Activated CD4-positive, alpha-beta T cell treated with anti-CD3 and anti-CD28 coated beads, Interleukin-2, Interleukin-4, amounts not matched to agents 100 ng/mL and 50 ng/mL, durations not matched to agents 16 hours and 8 hours (primary cell): ENCODE measurements around the gene BARX2.

Experiments
- DNase-seq: peaks from one replicate; pipeline ENCODE4 v3.0.0-alpha.2; 2020; ENCODE audit warnings: low spot score

BARX2 gene

GRCh38 chr11:129440028-129440713, 64.5 kb downstream of the BARX2 start:
- DNase-seq: no peak

DNA sequence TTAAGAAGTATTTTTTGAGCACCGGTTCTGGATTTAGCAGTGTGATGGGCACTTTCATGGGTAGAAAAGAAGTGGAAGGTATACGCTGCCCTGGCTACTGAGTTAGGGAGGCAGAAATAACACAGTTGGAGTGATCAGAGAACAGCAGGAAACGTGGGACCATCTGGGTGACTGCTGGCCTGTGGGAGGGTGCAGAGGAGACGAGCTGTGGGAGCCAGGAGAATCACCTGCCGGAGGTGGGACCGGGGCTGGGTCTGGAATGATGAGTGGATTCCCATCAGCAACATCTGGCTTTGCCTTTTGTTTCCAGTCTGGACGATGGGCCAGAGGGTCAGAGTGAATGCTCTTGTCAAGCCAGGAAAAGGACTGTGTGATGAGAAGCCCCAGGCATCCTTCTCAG, 66.5 kb downstream of the BARX2 start:
- no peak for DNase-seq

- DNase-seq: no peak
Measured at GRCh38 chr11:129443276-129443675, 67.6 kb downstream of the BARX2 start.

- DNase-seq: no peak
Measured at GRCh38 chr11:129444274-129444673, 68.6 kb downstream of the BARX2 start.

DNA sequence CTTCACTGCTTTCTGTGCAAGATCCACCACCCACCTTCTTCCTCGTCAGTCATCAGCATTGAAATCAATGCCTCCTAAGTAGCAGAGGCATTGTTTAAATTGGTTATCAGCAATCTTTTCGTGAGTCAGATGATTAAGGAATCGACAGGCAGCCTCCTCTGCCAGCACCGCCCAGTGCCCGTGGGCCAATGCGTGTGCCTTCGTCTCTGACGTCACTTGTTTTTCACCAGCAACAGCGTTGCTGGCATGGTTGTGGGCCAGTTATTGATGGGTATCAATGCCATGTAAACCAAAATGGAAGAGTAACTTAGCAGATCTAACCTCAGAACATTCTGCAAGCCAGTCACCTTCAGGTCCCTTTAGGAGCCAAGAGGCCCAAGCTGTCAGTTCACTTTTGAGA, 69.6 kb downstream of the BARX2 start:
- DNase-seq: no peak

GRCh38 chr11:129446572-129446971, 70.9 kb downstream of the BARX2 start:
- DNase-seq: no peak

DNA sequence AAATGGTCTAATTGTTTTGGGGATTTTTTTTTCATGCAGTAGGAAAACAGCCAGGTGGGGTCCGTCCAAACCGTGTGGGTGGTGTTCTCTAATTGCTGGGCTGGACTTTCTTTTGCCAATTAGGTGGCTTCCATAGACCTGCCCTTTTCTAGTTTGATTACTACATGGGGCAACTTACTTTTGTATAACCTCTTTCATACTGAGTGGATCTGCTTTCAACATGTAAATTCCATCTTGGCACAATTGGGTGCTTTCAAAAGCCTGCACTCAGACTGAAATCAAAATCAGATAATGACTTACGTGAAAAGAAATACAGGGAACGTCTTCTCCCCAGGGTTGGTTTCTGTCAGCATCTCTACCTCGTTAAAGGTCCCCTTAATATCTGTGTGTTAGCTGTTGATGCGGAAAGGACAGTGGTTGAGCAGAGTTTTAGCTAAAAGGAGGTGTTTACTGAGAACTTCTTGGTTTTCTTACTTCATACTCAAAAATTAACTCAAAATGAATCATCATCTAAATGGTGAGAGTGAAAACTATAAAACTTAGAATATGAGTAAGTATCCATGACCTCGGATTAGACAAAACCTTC, 72.1 kb downstream of the BARX2 start:
- DNase-seq: peak; percentile 41

GRCh38 chr11:129451524-129451923, 75.9 kb downstream of the BARX2 start:
- no peak for DNase-seq

DNA sequence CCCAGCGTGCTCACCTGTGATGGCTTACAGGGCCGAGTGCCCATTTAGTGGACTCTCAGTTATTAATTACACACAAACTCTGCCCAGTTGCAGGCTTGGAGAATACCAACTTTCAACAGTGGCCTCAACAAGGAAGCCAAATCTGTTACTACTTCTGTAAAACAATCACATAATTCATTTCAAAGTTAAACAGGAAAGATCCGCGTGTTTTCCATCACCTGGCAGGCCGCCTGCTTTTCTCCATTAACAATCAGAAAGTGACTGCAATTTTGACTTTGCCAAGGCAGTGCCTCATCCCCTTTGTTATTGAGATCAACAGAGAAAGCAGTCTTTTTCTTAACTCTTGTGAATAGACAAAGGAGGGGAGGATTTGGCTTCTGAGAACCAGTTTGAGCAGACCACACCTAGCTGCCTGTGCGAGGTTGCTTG, 77.7 kb downstream of the BARX2 start:
- DNase-seq: no peak

GRCh38 chr11:129455101-129455500, 79.5 kb downstream of the BARX2 start:
- DNase-seq: no peak

- no peak for DNase-seq
Measured at GRCh38 chr11:129455756-129456655, 80.4 kb downstream of the BARX2 start.

DNA sequence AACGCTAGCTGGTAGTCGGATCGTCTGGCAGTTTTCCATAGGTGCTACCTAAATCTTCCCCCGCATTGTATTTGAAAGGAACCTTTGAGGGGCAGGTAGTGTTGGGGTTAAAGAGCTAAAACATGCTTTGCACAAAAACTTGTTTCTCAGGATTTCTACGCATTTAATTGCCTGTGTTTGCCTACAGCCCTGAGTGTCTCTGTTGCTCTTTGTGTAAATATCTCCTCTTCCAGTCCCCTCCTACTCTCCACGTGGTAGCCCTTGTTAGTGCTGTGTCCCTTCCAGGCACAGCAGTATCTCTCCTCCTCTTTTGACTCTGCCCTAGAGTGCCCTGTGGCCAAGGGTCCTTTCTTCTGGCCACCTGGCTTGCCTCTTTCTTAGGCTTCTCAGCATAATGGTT, 81.7 kb downstream of the BARX2 start:
- DNase-seq: no peak

DNA sequence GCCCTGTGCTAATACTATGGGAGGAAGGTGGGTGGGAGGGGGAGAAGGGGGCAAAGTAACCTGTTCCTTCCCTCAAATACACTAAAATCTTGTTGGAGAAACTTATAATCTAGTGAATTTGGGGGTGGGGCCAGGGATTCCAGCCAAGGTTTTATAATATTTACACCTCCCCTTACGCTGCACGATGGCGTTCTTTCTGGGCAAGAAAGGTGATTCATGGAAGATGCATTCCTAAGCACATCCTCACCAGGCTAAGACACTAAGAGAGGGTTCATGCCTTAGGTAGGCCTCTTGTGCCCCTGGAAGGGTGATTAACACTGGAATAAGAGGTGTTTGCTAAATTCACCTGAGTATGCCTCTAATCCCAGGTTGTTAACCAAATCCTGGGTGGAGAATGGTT, 82.6 kb downstream of the BARX2 start:
- DNase-seq: no peak

GRCh38 chr11:129458756-129459535, 83.3 kb downstream of the BARX2 start:
- no peak for DNase-seq

DNA sequence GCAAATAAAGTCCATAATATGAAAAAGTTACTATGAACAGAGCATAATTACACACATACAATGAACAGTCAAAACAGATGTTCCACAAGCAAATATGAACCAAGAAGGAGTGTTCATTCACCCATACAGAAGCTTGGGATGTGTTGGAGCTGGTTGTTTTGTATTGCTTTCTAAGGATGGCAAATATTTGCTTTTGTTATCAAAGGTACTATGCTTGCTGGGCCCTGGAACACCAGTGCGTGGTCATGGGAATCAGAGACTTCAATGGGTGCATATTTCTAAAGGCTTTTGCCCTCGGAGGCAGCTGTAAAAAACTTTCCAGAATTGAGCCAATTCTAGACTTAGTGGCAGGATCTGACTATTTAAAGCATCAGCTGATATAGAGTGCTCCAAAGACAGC, 85.1 kb downstream of the BARX2 start:
- no peak for DNase-seq

- DNase-seq: no peak
Measured at GRCh38 chr11:129484068-129484467, 108.4 kb downstream of the BARX2 start.

DNA sequence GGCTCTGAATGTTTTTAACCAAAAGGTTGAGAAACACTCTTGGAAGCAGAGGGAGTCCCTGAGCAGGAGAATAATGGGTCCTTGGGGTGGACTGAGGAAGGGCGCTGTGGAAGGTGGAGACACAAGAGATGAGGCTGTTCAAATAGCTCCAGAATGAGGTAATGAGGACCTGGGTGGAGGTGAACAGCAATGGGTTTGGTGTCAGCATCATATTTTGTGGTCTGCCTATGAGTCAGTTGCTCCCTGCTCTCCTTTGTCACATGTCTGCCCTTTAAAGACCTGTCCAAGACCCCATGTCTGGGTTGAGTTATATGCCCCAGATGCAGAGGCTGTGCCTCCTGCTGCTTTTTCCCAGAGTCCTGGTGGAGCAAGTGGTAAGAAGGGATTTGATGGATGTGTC, 113.6 kb downstream of the BARX2 start:
- DNase-seq: no peak

GRCh38 chr11:129490004-129490403, 114.4 kb downstream of the BARX2 start:
- no peak for DNase-seq

DNA sequence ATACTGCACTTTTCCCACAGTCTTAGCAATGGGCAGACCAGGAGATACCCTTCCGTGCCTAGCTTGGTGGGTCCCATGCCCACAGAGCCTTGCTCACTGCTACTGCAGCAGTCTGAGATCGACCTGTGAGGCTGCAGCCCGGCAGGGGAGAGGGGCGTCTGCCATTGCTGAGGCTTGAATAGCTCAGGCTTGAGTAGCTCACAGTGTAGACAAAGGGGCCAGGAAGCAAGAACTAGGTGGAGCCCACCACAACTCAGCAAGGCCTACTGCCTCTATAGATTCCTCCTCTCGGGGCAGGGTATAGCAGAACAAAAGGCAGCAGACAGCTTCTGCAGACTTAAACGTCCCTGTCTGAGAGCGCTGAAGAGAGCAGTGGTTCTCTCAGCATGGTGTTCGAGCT, 118.1 kb downstream of the BARX2 start:
- DNase-seq: no peak
